ENCODE measurements around the gene DR1.
A peak's percentile ranks its signal among the peaks of the same experiment; 100 is the strongest.

DR1 gene

DNA sequence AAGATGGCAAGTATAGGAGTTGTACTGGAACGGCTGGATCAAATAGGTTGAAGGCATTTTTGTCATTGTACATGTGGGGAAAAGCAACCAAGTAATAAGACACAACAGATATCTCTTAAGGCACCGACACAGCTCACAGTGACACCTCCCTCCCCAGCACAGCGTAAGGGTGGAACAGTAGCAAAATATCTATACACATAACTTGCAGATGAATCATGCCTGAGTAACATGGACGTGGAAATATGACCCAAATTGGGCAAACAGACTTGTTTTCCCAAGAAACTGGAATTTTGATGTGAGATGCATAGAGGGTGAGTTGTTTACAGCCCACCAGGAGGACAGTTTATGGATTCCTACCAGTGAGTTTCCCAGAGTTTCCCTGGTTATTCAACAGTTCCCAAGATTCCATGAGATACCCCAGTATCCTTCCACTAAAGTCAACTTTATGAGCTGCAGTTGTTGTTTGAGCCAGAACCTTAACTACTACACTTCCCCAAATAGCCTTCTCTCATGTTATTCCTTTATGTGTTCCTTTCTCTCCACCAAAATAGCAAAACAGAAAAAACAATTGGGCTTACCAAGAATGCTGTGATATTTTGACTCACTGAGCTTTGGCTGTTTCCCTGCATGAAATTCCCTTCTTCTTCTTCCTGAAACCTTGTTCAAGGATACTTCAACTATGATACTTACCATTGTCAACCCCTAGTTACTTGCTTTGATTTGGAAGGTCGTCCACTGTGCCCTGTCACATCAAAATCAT, 7.1 kb upstream of the DR1 start:
- TF ChIP-seq, protein P1, sequence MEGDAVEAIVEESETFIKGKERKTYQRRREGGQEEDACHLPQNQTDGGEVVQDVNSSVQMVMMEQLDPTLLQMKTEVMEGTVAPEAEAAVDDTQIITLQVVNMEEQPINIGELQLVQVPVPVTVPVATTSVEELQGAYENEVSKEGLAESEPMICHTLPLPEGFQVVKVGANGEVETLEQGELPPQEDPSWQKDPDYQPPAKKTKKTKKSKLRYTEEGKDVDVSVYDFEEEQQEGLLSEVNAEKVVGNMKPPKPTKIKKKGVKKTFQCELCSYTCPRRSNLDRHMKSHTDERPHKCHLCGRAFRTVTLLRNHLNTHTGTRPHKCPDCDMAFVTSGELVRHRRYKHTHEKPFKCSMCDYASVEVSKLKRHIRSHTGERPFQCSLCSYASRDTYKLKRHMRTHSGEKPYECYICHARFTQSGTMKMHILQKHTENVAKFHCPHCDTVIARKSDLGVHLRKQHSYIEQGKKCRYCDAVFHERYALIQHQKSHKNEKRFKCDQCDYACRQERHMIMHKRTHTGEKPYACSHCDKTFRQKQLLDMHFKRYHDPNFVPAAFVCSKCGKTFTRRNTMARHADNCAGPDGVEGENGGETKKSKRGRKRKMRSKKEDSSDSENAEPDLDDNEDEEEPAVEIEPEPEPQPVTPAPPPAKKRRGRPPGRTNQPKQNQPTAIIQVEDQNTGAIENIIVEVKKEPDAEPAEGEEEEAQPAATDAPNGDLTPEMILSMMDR (IDR thresholded peaks at IDR 0.05; ENCODE audit: low read depth, low read length, missing control alignments), result no peak
- peak; percentile 90 for DNase-seq (ENCODE audit: extremely low read depth, low read depth)
- no peak overlapping the region for H3K4me3 ChIP-seq (replicated peaks; ENCODE audit: low read depth, low read length)

DNA sequence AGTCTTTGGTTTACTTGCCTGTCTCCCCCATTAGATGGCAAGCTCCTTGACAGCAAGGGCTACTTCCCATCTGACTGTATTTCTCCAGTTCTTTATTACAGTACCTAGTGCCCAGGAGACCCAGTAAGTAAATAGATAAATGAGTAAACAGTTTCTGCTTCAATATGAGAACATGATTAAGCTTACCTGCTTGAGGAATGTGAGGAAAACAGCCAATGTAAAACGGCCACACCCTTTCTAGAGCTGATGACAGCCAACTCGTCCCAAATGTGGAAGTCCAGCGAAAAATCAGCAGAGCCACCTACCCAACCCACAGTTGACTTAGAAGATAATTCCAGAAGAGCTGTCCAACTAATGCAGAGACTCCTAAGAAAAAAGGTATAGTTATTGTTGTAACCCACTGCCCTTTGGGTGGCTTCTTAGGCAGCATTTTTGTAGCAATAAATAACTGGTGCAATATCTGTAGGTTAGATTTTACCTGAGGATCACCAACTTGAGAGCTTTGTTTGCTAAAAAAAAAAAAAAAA, 6.5 kb upstream of the DR1 start:
- H3K4me3 ChIP-seq (replicated peaks; ENCODE audit: low read depth, low read length), result no peak overlapping the region
- TF ChIP-seq, protein P1 (IDR thresholded peaks at IDR 0.05; ENCODE audit: low read depth, low read length, missing control alignments), result no peak
- DNase-seq (ENCODE audit: extremely low read depth, low read depth), result no peak

DNA sequence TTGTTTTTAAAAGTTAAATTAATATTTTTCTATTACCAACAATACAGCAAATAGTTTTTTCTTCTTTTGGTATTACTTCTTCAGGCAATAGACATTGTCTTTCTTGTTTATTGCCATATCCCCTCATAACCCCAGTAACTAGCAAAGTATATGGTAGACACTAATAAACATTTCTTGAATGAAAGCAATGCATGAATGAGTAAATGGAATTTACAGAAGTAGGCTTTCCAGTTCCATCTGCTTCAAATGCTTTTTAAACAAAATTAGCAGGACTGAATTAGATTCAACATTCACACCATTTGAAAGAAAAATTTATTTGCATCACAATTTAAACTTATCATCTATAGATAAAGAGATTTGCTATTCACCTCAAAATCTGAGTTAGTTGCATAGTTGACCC, 5.6 kb upstream of the DR1 start:
- DNase-seq (ENCODE audit: extremely low read depth, low read depth), result no peak
- TF ChIP-seq, protein P1 (IDR thresholded peaks at IDR 0.05; ENCODE audit: low read depth, low read length, missing control alignments), result no peak
- no peak overlapping the region for H3K4me3 ChIP-seq (replicated peaks; ENCODE audit: low read depth, low read length)

DNA sequence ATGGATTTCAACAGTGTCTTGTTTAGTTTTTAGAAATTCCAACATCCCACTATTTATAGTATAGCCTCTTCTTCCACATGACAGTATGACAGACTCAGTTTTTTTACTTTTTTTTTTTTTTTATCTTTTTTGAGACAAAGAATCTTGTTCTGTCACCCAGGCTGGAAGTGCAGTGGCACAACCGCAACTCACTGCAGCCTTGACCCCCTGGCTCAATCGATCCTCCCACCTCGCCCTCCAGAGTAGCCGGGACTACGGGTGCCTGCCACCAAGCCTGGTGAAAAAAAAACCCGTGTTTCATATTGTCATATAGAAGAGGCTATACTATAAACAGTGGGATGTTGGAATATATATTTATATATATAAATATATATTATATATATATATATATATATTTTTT, 1.2 kb upstream of the DR1 start:
- H3K4me3 ChIP-seq (replicated peaks; ENCODE audit: low read depth, low read length), result peak overlapping the region; percentile 82
- no peak for DNase-seq (ENCODE audit: extremely low read depth, low read depth)
- TF ChIP-seq, protein P1 (IDR thresholded peaks at IDR 0.05; ENCODE audit: low read depth, low read length, missing control alignments), result no peak

DNA sequence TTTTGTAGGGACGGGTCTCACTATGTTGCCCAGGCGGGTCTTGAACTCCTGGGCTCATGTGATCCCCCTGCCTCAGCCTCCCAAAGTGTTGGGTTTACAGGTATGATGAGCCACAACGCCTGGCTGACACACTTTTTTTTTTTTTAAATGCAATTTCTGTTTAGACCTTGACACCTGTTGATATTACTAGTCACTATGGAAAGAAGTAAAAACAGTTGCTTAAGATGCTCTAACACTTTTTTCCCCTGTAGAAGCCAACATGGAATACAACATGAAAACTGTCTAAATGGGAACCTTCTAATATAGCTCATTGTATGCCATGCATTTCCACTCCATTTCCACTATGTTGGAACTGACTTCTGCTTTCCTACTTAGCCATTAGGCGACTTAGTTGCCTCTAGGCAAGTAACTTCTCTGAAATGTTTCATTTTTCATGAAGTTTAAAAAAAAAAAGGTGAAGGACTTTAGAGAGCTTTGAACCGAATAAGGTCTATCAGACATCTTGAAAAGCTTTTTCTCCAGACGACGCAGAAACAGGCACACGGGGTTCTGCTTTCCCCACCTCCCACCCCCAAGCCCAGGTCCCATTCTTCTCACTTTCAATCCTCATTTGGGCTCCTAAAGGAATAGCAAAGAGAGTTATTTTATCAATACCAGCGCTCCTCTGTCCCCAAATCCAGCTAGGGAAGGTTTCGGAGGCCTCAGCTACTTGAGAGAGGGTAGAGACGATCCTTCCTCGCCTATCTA, 648 bp upstream of the DR1 start:
- no peak for DNase-seq (ENCODE audit: extremely low read depth, low read depth)
- H3K4me3 ChIP-seq (replicated peaks; ENCODE audit: low read depth, low read length), result peak overlapping the region; percentile 82
- TF ChIP-seq, protein P1 (IDR thresholded peaks at IDR 0.05; ENCODE audit: low read depth, low read length, missing control alignments), result no peak

DNA sequence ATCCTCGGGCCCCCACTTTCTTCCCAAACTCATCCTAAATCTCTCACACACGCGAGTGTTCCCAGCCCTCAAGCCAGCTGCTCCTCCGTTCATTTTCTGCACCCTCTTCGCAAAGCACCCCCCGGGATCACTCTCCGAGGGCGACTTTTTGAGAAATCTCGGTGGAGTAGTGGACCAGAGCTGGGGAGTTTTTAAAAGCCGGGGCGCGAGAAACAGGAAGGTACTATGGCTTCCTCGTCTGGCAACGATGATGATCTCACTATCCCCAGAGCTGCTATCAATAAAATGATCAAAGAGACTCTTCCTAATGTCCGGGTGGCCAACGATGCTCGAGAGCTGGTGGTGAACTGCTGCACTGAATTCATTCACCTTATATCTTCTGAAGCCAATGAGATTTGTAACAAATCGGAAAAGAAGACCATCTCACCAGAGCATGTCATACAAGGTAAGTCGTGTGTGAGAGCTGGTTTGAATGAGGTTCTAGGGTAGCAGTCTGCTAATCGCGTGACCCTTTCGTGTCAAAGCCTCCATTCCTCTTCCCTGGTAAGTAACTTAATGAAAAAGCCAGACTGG, 800 bp downstream of the DR1 start:
- no peak for DNase-seq (ENCODE audit: extremely low read depth, low read depth)
- TF ChIP-seq, protein P1 (IDR thresholded peaks at IDR 0.05; ENCODE audit: low read depth, low read length, missing control alignments), result no peak
- H3K4me3 ChIP-seq (replicated peaks; ENCODE audit: low read depth, low read length), result peak overlapping the region; percentile 82

Data from HFF-Myc (cell line).